Body of pancreas (tissue), 4 donors: Measurements from ENCODE around the gene RELCH.

Experiments used
- CTCF ChIP-seq, 7 experiments: fragments of 450-650 bp in 4 of 7; fragments of 200-600 bp in 3 of 7; sonication (generic) in 3 of 7; IDR thresholded peaks; one replicate each; pipeline ENCODE4 v1.5.1; 2016 to 2019; ENCODE audit warnings: antibody characterized with exemption in 7 of 7
- POLR2A ChIP-seq, 3 donors: fragments of 450-650 bp; IDR thresholded peaks; one replicate each; pipeline ENCODE4 v1.6.1; 2016; ENCODE audit warnings: antibody characterized with exemption in 3 of 3, mild to moderate bottlenecking in 2 of 3

GRCh38 chr18:62301322-62301721, 114.3 kb downstream of the RELCH start:
- no peak for TF ChIP-seq POLR2A (IDR thresholded peaks at IDR 0.05)
- no peak for TF ChIP-seq CTCF (IDR thresholded peaks at IDR 0.05)
